ENCODE data around the gene MRPS6. TPM values are rescaled to one million over a fixed set of nuclear protein-coding genes. Genes with fewer than 3 reads are reported as not detected.
A peak's percentile ranks its signal among the peaks of the same experiment; 100 is the strongest.

Gene MRPS6
- total RNA-seq, 1 donor from 2014 or later: 42.4 TPM

DNA sequence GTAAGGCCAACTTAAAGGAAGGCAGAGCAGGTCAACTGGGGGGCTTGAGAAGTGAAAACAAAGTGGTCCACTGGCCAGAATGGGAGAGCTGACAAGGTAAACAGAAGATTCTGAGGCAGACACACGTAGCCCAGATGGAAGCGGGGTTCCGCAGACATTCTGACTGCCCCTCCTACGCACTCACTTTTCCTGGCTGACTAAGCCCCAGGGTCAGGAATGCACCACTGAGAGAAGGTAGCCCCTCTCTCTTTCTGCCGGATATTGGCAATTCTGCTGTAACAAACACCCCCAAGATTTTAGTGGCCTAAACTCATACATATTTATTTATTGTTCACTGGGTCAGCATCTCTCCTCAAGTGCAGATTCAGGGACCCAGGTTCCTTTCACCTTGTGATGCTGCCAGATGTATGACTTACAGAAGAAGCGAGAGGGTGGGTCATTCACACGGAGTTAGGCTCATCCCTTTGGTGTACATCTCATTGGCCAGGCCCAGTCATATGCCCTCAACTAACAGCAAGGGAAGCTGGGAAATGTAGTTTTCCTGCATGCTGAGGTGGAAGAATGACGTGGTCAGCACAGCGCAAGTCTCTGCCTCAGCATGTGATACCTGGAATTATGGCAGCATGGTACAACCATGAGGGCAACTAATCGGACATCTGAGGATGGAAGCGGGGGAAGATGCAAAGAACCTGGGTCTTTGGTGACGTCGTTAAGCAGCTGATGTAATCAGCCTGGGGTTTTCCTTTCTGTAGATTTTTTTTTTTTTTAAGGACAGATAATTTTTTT is 43.4 kb upstream of the MRPS6 start:
- Mint-ChIP-seq H3K9me3 (ENCODE audit: unreplicated experiment) (no peaks in the 10 kb centered on the region), H3K27ac (ENCODE audit: unreplicated experiment) (no peak overlapping the region), H3K36me3 (ENCODE audit: low read depth, unreplicated experiment) (no peaks in the 10 kb centered on the region), H3K27me3 (ENCODE audit: unreplicated experiment) (no peaks in the 10 kb centered on the region), H3K4me1 (ENCODE audit: unreplicated experiment) (no peaks in the 10 kb centered on the region), H3K4me3 (ENCODE audit: unreplicated experiment) (no peak overlapping the region)
- peak; percentile 49 for DNase-seq (ENCODE audit: low spot score)
- TF ChIP-seq, protein P1, sequence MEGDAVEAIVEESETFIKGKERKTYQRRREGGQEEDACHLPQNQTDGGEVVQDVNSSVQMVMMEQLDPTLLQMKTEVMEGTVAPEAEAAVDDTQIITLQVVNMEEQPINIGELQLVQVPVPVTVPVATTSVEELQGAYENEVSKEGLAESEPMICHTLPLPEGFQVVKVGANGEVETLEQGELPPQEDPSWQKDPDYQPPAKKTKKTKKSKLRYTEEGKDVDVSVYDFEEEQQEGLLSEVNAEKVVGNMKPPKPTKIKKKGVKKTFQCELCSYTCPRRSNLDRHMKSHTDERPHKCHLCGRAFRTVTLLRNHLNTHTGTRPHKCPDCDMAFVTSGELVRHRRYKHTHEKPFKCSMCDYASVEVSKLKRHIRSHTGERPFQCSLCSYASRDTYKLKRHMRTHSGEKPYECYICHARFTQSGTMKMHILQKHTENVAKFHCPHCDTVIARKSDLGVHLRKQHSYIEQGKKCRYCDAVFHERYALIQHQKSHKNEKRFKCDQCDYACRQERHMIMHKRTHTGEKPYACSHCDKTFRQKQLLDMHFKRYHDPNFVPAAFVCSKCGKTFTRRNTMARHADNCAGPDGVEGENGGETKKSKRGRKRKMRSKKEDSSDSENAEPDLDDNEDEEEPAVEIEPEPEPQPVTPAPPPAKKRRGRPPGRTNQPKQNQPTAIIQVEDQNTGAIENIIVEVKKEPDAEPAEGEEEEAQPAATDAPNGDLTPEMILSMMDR (IDR thresholded peaks at IDR 0.05; ENCODE audit: unreplicated experiment): no peak

DNA sequence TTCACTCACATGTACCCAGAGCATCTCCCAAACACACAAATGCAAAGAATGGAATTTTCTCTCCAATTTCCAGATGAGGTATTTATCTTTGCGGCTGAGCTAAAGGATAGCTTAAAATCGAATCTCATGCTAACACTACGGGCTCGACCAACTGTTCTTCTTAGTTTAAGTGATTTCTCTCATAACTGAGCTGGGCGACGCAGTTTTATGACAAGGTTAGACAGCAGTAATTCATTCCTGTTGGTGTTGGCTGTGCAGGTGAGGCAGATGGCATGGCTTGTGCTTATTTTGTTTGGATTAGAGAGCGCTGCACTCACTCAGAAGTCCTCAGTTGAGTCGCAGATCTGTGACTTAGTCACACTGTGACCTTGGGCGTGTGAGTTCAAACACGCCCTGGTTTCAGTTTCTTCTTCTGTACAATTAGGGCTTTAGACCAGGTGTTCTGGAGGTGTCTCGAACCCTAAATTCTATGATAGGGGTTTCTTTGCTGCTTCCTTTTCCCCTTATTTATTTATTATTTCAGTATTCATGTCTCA is 41.5 kb upstream of the MRPS6 start:
- Mint-ChIP-seq H3K4me3 (ENCODE audit: unreplicated experiment) (no peak overlapping the region), H3K36me3 (ENCODE audit: low read depth, unreplicated experiment) (no peaks in the 10 kb centered on the region), H3K9me3 (ENCODE audit: unreplicated experiment) (no peaks in the 10 kb centered on the region), H3K27ac (ENCODE audit: unreplicated experiment) (no peak overlapping the region), H3K4me1 (ENCODE audit: unreplicated experiment) (no peaks in the 10 kb centered on the region), H3K27me3 (ENCODE audit: unreplicated experiment) (no peaks in the 10 kb centered on the region)
- no peak for DNase-seq (ENCODE audit: low spot score)
- TF ChIP-seq, protein P1 (IDR thresholded peaks at IDR 0.05; ENCODE audit: unreplicated experiment): no peak

DNA sequence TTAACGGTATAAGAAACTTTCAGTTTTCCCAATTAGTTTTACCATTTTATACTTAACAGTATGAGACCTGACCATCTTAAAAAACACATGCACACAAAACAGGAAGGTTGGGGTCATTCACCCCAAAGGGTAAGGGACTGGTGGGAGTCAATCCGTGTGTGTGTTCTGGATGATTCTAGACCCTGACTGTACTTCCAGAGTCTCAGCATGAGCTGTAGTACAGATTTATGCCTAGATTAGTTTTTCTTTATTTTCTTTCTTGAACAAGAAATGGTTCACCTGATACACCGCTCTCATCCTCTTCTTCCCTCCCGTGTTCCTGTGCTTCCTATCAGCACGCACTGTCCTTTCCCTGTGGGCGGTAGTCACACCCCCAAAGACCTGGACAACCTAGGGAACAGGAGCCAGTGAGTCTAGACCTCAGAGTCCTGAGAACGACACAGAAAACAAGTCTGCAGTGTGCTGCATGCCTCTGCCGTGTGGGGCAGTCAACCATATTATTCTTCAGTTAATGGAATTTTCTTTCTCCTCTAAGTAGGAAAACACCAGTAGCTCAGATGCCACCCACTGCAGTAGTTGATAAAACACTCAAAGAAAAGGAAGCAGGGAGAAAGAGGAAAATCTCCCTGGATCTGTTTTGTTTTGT is 38.9 kb upstream of the MRPS6 start:
- H3K27ac Mint-ChIP-seq (ENCODE audit: unreplicated experiment): no peak overlapping the region
- H3K4me3 Mint-ChIP-seq (ENCODE audit: unreplicated experiment): no peak overlapping the region
- no peak for DNase-seq (ENCODE audit: low spot score)
- no peaks in the 10 kb centered on the region for H3K36me3 Mint-ChIP-seq (ENCODE audit: low read depth, unreplicated experiment)
- H3K9me3 Mint-ChIP-seq (ENCODE audit: unreplicated experiment): no peaks in the 10 kb centered on the region
- TF ChIP-seq, protein P1 (IDR thresholded peaks at IDR 0.05; ENCODE audit: unreplicated experiment): no peak
- no peaks in the 10 kb centered on the region for H3K4me1 Mint-ChIP-seq (ENCODE audit: unreplicated experiment)
- no peaks in the 10 kb centered on the region for H3K27me3 Mint-ChIP-seq (ENCODE audit: unreplicated experiment)

DNA sequence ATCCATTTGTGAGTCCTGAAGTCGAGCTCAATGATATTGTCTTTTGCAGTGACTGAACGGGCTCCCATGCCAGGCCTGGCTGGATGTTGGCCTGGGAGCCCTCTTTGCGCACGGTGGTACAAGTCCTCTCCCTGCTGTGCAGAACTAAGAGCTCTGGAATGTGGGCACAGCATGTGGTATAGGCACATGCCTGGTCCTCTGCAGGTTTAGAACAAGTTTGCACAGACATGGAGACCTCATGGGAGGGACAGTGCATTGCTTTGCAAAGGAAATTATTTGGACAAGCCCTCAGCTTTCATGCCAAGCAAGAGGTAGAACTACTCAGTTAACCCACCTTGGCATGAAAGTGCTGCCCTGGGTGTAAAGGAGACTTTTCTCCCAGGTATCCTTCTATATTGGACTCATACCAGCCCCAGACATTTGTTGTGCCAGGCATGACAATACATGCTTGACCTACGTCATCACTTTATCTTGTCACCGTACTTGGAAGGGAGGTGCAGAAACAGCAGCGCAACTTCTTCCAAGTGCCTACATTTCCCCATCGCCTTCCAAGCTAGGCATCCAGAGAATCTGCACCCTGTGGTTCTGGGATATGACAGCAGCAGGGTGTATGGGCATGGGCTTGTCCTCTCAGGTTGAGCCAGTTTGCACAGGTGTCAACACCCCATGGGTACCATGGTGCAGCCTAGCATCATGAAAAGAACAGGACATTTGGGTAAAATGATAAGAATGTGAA is 37.6 kb upstream of the MRPS6 start:
- H3K9me3 Mint-ChIP-seq (ENCODE audit: unreplicated experiment): no peaks in the 10 kb centered on the region
- TF ChIP-seq, protein P1 (IDR thresholded peaks at IDR 0.05; ENCODE audit: unreplicated experiment): no peak
- no peak overlapping the region for H3K27ac Mint-ChIP-seq (ENCODE audit: unreplicated experiment)
- DNase-seq (ENCODE audit: low spot score): no peak
- H3K27me3 Mint-ChIP-seq (ENCODE audit: unreplicated experiment): no peaks in the 10 kb centered on the region
- H3K4me3 Mint-ChIP-seq (ENCODE audit: unreplicated experiment): no peak overlapping the region
- H3K4me1 Mint-ChIP-seq (ENCODE audit: unreplicated experiment): no peaks in the 10 kb centered on the region
- H3K36me3 Mint-ChIP-seq (ENCODE audit: low read depth, unreplicated experiment): no peaks in the 10 kb centered on the region
